KMS-11 (cell line): Measurements from ENCODE around the gene HLA-DQA2.

Experiments
- H2AFZ ChIP-seq: fragments of 200-600 bp; sonication (generic); 2 replicates; pipeline ENCODE4 v1.6.1; 2016; ENCODE audit warnings: antibody characterized with exemption, mixed run types, low read depth
- H3K27ac ChIP-seq: fragments of 200-600 bp; sonication (generic); 2 replicates; pipeline ENCODE4 v1.6.1; 2016; ENCODE audit warnings: mild to moderate bottlenecking, mixed run types
- H3K27me3 ChIP-seq: fragments of 200-600 bp; sonication (generic); 2 replicates; pipeline ENCODE4 v1.6.1; 2017; ENCODE audit warnings: mild to moderate bottlenecking, low read depth, mixed run types, moderate library complexity; ENCODE audit not compliant: insufficient read depth
- H3K36me3 ChIP-seq: fragments of 200-600 bp; sonication (generic); 2 replicates; pipeline ENCODE4 v1.6.1; 2017; ENCODE audit warnings: mild to moderate bottlenecking, mixed run types; ENCODE audit not compliant: insufficient read depth
- H3K4me1 ChIP-seq: fragments of 200-600 bp; sonication (generic); 2 replicates; pipeline ENCODE4 v1.6.1; 2016; ENCODE audit warnings: mild to moderate bottlenecking, low read depth, mixed run types; ENCODE audit not compliant: poor library complexity, severe bottlenecking
- H3K4me2 ChIP-seq: fragments of 200-600 bp; sonication (generic); 2 replicates; pipeline ENCODE4 v1.7.0; 2016; ENCODE audit warnings: mild to moderate bottlenecking, mixed run types
- H3K4me3 ChIP-seq: fragments of 200-600 bp; sonication (generic); IDR thresholded peaks from 2 replicates; pipeline ENCODE4 v1.6.1; 2017; ENCODE audit warnings: low read depth, low read length, mixed read lengths; ENCODE audit not compliant: insufficient read depth
- H3K79me2 ChIP-seq: fragments of 200-600 bp; sonication (generic); 2 replicates; pipeline ENCODE4 v1.6.1; 2016; ENCODE audit warnings: low read depth, mixed run types; ENCODE audit not compliant: insufficient read depth
- H3K9ac ChIP-seq: fragments of 200-600 bp; sonication (generic); 2 replicates; pipeline ENCODE4 v1.6.1; 2016; ENCODE audit warnings: mild to moderate bottlenecking, mixed run types
- H4K20me1 ChIP-seq: fragments of 200-600 bp; sonication (generic); 2 replicates; pipeline ENCODE4 v1.6.1; 2016; ENCODE audit warnings: mild to moderate bottlenecking, mixed run types; ENCODE audit not compliant: insufficient read depth
- CTCF ChIP-seq: fragments of 200-600 bp; sonication (generic); conservative IDR thresholded peaks from 2 replicates; pipeline ENCODE4 v1.6.1; 2017; ENCODE audit warnings: low read depth, mild to moderate bottlenecking, antibody characterized with exemption, low read length, moderate library complexity, mixed read lengths

Gene HLA-DQA2

DNA sequence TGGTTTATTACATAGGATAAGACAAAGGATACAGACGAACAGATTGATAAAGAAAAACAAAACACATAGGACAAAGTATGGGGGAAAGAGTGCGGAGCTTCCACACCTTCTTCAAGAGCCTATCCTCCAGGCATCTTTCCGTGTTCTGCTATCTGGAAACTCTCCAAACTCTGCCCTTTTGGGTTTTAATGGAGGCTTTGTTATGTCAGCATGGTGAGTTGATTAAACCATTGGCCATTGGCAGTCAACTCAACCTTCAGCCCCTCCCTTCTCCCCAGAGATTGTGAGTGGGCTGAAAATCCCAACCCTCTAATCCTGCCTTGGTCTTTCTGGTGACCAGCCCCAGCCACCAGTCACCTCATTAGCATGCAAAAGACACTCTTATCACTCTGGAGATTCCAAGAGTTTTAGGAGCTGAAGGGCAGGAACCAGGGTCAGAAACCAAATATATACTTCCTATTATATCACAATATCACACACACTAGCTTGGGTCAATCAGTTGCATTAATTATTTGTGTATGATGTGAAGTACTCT lies 51.8 kb downstream of the HLA-DQA2 start:
- H4K20me1 ChIP-seq = no peaks in the 10 kb centered on the region
- H3K36me3 ChIP-seq = no peaks in the 10 kb centered on the region
- H3K27me3 ChIP-seq = no peaks in the 10 kb centered on the region
- no peak overlapping the region for H3K9ac ChIP-seq
- H3K4me3 ChIP-seq = no peak overlapping the region
- no peak overlapping the region for H3K27ac ChIP-seq
- H3K79me2 ChIP-seq = no peaks in the 10 kb centered on the region
- no peak for TF ChIP-seq CTCF
- no peak overlapping the region for H3K4me2 ChIP-seq
- H3K4me1 ChIP-seq = peaks cover 3% of the 10 kb centered on the region
- no peak overlapping the region for H2AFZ ChIP-seq

- Histone ChIP-seq H3K4me3 (no peak overlapping the region), H2AFZ (no peak overlapping the region), H3K4me1 (peaks cover 3% of the 10 kb centered on the region), H3K79me2 (no peaks in the 10 kb centered on the region), H3K36me3 (no peaks in the 10 kb centered on the region), H3K27me3 (no peaks in the 10 kb centered on the region), H3K9ac (no peak overlapping the region), H3K27ac (no peak overlapping the region), H4K20me1 (no peaks in the 10 kb centered on the region), H3K4me2 (no peak overlapping the region)
- TF ChIP-seq CTCF = no peak
These were observed 53.3 kb downstream of the HLA-DQA2 start for GRCh38 chr6:32794510-32794909.
